NCI-H82 treated with DMSO at 0.1 percent for 48 hours (cell line): ENCODE data around the gene VSTM5.

Experiments
- DNase-seq: peaks from one replicate; lab custom pipeline; 2025; ENCODE audit not compliant: unreplicated experiment; lab: John Stamatoyannopoulos, UW

Gene VSTM5

GRCh38 chr11:93842461-93842860 lies 8.0 kb downstream of the VSTM5 start:
- DNase-seq: no peak

DNA sequence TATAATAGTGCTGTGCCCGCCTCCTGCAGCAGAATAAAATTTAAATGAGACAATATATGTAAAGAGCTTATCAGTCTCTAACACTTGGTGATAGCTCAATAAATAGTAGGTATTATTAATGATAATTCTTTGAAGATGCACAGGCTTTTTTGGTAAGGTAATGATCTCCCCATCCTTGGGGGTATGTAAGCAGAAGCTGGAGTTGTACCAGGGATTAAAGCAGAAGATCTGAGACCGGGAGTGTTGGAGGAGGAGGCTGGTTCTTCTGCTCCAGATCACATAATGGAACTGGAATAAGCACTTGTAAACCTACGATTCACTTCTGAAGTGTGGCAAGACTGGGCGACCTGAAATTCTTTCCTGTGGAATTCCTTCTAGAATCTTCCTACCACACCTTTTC lies 8.4 kb downstream of the VSTM5 start:
- DNase-seq: no peak

- no peak for DNase-seq
Measured at GRCh38 chr11:93841446-93841845, 9.0 kb downstream of the VSTM5 start.

DNA sequence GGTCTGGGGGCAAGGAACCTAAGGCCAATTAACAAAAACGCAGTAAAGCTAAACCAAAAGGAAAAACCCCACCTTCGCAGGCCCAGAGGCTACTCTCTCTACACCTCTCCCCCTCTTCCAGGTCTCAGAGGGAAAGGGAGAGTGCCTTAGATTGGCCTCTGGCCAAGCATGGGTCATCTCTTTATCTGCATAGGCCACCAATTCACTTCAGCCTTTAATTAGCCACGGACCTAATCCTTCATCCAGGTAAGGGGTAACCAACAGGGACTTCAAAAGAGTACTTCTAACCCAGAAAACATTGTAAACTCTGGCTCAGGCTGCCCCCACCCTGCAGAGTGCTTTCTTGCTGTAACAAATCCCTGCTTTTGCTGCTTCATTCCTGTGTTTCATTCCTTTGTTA lies 9.4 kb downstream of the VSTM5 start:
- no peak for DNase-seq

- no peak for DNase-seq
Measured at GRCh38 chr11:93840180-93840579, 10.2 kb downstream of the VSTM5 start.

DNA sequence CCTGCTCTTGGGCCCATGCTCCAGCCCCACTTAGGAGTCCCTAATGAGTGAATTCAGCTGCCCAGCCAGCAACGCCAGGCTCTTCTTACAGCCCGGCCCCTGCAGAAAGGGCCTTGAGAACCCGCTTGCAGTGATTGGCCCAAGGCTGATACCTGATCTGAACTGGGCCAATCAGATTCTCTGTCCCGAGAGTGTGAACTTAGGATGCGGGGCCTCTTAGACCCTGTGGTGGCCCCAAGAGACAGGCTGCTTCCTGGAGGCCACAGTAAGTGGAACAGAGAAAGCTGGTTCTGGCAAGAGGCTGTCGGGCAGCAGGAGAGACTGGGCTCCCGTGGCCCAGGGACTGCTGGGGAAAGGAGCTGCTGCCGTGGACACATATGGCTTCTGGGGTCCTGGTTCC lies 11.5 kb downstream of the VSTM5 start:
- DNase-seq: no peak

GRCh38 chr11:93832780-93833179 lies 17.6 kb downstream of the VSTM5 start:
- DNase-seq: no peak

DNA sequence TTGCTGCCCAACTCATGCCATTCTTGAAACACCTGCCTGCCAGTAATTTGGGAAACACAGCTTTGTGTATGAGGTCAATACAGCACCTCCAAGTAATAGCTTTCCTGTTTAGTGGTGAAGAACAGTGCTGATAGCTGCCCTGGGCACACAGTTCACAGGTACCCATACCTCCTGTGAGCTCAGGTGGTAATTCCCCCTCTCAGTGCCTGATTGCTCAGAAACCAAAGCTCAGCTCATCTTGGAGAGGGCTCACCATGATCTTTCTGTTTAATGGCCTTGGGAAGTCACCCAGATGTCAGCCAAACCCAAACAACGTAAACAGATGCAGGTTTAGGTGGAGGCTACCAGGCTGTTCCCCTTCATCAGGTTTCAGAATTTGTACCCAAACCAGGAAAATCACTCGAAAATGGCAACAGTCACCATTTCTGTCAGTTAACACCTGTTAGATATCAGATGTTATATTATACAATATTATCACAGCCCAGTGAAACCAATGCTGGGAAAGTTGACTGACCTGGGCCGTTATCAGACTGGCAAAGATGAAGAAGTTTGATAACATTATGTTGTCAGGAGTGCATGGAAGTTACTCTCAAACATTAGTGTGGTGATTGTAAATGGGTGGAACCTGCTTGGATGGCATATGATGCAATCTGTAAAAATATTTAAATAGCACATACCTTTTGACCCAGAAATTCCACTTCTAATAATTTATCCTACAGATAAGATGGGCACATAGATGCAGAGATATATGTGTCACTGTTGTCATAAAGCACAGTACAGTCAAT lies 18.9 kb downstream of the VSTM5 start:
- no peak for DNase-seq

GRCh38 chr11:93829598-93829997 lies 20.8 kb downstream of the VSTM5 start:
- no peak for DNase-seq

GRCh38 chr11:93827363-93827762 lies 23.1 kb downstream of the VSTM5 start:
- no peak for DNase-seq

DNA sequence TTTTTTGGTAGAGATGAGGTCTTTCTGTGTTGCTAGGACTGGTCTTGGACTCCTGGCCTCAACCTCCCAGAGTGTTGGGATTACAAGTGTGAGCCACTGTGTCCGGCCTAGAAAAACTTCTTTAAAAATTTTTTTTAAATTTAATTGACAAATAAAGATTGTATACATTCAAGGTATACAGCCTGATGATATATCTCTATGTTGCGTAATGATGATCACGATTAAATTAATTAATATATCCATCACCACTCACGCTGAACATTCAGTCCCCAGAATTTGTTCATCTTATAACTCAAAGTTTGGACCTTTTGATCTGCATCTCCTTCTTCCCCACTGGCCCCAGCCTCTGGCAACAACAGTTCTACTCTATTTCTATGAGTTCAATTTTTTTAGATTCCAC lies 27.2 kb downstream of the VSTM5 start:
- DNase-seq: no peak

- no peak for DNase-seq
Measured at GRCh38 chr11:93822359-93822758, 28.1 kb downstream of the VSTM5 start.

- no peak for DNase-seq
Measured at GRCh38 chr11:93821617-93822016, 28.8 kb downstream of the VSTM5 start.

DNA sequence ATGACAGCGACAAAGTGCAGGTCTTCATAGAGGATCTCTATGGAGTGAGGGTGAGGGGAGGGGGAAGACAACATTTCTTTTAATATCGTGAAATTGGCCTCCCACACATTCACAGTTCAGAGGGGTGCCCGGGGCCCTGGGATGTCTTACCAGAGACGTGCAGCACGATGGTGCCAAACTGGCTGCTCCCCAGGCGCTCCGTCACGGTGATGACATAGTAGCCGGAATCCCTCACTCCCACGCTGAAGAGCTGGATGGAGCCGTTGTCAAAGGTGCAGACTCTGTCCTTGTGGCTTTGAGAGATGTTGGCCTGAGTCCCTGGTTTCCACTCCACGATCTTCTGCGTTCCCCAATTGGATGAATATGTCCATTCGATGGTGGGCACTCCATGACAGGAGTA lies 29.6 kb downstream of the VSTM5 start:
- no peak for DNase-seq

DNA sequence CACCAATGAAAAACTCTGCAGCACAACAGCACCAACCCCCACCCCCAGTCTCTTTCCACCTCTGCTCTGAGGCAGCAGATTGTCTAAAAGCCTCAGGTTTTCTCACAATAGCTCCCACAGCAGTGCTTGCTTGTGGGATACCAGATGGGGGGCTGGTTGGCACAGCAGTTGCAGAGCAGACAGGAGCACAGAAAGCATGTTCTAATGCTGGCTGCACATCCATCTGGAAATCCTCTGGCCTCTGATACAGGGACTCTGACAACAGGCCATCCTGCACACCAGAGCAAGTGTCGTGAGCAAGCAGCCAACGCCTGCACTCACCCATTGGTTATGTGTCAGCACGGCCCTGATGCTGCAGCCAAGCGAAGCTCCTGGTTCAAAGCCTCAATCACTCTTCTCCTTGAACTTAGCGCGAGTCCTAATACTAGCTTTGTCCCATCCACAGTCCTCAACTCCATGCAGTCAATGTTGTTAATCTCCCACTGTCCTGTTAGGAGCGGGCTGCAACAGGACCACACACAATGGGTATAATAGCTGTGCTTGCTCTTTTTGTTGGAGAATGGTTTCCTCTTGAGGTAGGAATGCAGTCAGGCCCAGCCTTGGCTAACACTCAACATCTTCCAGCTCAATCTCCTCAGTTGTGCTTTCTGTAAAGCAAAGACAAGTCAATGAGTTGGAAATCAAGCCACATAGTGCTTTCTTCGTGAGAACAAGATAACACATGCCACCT lies 30.3 kb downstream of the VSTM5 start:
- no peak for DNase-seq

GRCh38 chr11:93817426-93818348 lies 32.7 kb downstream of the VSTM5 start:
- no peak for DNase-seq

DNA sequence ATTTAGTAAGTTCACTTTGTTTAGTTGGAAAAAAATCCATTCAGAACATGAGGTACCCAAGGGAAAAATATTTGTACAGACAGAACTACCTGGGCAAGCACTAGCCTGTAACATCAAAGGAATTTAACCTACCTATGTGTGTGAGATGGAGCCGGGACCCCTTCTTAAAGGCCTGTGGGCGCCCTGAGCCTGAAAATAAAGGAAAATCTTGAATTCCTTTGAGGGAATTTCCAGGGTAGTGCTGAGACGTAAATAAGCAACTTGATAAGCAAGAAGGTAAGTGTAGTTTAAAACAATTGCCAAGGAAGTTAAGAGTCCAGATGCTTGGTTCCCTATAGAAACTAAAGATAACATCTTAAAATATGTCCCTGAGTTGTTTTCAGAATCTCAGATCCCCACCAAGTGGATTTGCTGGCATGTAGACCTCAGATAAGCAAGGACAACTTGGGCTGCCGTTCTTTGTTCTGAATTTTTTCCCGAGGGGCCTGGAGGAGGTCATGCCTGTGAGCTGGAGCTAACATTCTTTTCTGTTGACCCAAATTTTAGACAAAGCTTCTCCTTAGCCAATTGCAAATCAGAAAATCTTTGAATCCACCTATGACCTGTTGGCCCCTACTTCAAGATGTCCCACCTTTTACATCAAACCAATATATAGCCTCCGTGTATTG lies 35.3 kb downstream of the VSTM5 start:
- no peak for DNase-seq

DNA sequence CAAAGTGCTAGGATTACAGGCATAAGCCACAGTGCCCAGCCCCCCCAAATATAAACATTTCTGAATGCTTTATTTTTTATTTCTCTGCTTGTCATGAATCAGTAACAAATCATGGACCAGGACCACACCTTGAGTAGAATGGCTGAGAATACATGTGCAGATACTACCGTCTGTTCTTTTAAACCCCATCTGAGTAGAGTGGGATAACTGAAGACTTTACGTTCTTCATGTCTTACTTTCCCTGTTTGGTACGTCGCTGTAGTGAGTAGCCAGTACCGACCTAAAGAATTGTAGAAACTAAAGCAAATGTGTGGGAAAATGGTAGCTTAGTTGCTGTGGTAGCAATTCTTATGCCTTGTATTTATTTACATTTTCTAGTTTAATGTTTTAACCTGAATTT lies 36.4 kb downstream of the VSTM5 start:
- no peak for DNase-seq

DNA sequence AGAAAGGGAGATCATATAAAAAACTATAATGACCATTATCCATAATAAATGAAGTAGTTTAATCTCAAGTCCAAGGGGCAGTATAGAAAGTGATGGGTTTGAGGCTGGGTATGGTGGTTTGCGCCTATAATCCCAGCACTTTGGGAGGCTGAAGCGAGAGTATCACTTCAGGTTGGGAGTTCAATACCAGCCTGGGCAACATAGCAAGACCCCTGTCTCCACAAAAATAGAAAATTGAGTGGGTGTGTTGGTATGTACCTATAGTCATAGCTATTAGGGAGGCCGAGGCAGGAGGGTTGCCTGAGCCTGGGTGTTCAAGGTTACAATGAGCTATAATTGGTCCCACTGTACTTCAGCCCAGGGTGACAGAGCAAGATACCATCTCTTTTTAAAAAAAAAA lies 42.4 kb downstream of the VSTM5 start:
- no peak for DNase-seq

DNA sequence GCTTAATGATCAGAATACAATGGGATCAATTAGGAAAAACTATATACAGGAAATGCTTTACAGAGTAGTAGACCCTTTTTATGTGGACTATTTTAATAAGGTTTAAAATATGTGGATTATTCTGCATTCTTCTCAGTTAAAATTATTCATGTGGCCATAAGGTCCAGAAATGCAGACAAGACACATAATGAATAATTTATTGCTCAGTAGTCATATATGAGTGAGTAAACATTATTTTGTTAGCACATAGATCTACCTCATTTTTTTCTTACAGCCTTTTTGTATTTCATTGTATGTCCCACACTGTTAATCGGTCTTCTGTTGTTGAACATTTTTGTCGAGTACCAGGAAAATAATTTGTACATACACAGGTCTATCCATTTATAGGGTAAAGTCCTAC lies 45.5 kb downstream of the VSTM5 start:
- no peak for DNase-seq

- DNase-seq: no peak
Measured at GRCh38 chr11:93801366-93801765, 49.1 kb downstream of the VSTM5 start.
